LHCN-M2 (cell line): Measurements from ENCODE around the gene HHAT. TPM values are rescaled to one million over a fixed set of nuclear protein-coding genes. Genes with fewer than 3 reads are reported as not detected.

Experiments used
- DNase-seq: peaks from one replicate; pipeline ENCODE4 v3.0.0-alpha.2; 2012; ENCODE audit warnings: low read depth
- total RNA-seq: library from RNA; depleted of rRNA; stranded (reverse); fragments of >200 nt; gene quantifications from 2 replicates; pipeline ENCODE4 v1.2.3, GENCODE V29; 2014

Gene HHAT
- total RNA-seq, 1 experiment from 2014 or later = 24.6 TPM

DNA sequence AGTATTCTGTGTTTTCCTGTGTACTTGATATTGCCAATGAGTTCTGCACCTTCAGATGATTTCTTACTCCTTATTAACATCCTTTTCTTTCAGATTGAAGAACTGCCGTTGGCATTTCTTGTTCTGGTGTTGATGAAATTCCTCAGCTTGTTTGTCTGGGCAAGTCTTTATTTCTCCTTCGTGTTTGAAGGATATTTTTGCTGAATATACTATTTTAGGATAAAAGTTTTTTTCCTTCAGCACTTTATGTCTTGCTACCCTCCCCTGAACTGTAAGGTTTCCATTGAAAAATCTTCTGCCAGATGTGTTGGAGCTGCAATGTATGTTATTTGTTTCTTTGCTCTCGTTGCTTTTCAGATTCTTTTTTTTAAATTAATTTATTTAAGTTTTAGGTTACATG, 265.9 kb downstream of the HHAT start:
- DNase-seq = no peak

DNA sequence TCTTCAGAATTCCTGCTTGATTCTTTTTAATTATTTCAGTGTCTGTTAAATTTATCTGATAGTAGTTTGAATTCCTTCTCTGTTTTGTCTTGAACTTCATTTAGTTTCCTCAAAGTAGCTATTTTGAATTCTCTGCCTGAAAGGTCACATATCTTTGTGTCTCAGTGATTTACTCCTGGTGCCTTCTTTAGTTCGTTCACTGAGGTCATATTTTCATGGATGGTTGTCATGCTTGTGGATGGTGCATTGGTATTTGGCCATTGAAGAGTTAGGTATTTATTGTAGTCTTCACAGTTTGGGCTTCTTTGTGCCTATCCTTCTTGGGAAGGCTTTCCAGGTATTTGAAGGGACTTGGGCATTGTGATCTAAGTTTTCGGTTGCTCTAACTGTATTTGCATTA, 267.9 kb downstream of the HHAT start:
- DNase-seq = no peak

DNA sequence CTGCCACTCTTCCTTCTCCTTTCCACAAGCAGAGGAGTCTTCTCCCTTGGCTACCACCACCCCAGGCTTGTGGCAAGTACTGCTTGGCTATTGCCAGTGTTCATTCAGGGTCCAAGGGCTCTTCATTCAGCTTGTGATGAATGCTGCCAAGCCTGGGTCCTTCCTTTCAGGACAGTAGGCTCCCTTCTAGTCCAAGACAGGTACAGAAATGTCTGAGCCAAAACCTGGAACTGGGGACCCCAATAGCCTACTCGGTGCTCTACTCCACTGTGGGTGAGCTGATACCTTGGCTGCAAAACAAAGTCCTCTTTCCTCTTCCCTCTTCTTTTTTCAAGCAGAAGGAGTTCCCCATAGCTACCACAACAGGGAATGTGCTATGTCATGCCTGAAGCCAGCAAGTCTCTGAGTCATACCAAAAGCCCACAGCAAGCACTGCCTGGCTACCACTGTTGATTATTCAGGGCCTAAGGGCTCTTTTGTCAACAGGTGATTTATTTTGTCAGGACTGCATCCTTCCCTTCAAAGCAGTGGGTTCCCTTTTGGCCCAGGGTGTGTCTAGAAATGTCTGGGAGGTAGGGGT, 268.9 kb downstream of the HHAT start:
- peak; percentile 94 for DNase-seq

DNA sequence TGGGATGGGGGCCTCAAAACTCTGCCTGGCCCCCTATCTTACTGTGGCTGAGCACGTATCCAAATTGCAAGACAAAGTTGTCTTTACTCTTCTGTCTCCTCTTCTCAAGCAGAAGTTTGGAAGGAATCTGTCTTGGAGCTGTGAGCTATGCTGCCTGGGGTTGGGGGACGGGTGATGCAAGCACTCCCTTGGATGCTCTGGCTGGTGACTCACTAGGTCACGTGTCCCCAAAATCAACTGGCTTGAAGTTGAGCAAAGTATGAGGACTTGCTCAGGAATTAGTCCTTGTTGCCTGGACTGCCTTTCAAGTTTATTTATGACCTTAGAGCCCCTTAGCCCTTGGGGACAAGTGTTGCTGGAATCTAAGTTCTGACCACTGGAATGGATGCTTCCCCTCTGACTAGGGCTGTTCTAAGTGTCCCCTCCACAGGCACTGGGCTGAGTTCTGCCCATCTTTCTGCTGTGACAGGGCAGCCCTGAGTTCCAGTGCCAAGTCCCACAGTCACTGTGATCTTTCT, 269.5 kb downstream of the HHAT start:
- peak; percentile 96 for DNase-seq

GRCh38 chr1:210600421-210601159, 271.9 kb downstream of the HHAT start:
- peak; percentile 18 for DNase-seq

- no peak for DNase-seq
Observed at GRCh38 chr1:210603123-210603522, 274.4 kb downstream of the HHAT start.

- DNase-seq = no peak
Observed at GRCh38 chr1:210605099-210605498, 276.4 kb downstream of the HHAT start.

- peak; percentile 87 for DNase-seq
Observed at GRCh38 chr1:210607361-210607760, 278.7 kb downstream of the HHAT start.

DNA sequence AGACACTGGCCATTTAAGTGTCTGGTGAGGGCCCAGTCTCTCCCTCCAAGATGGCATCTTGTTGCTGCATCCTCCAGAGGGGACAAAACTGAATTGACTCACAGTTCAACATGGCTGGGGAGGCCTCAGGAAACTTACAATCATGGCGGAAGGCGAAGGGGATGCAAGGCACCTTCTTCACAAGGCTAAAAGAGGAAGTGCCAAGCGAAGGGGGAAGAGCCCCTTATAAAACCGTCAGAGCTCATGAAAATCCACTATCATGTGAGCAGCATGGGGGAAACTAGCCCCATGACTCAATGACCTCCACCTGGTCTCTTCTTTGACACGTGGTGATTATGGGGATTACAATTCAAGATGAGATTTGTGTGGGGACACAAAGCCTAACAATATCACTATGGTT, 280.1 kb downstream of the HHAT start:
- DNase-seq = no peak

DNA sequence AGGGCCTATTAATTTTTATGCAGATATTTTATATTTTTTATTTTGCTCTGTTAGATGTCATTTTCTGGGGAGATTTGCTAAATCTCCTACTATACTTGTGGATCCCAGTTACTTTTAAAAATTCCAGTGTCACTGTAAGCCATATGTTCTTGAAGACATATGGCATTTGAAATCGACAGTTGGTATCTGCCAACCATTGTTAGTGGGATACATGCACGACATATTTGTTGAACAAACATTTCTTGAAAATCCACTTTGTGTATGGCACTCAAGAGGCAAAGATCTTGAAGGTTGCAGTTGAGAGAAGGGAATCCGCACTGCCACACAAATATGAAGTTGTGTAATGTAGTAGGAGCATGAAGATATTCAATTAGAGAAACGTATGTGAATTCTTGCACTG, 287.7 kb downstream of the HHAT start:
- no peak for DNase-seq

DNA sequence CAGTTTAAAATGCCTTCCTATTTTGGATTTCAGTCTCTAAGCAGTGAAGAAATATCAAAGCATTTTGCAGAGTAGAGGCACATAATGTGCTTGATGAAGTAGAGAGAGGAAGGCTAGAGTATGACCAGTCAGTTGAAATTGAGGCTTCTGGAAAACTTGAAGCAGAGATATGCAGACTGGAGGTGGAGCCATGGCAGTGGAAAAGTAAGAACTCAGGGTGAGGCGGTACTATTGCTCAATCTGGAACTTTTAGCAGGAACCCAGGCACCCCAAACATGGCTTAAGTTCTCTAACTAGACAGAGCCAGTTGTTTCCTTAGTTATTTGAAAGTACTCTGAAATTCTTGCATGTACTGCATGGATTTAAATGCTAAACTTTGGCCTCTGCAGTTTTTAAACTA, 288.6 kb downstream of the HHAT start:
- DNase-seq = peak; percentile 22

DNA sequence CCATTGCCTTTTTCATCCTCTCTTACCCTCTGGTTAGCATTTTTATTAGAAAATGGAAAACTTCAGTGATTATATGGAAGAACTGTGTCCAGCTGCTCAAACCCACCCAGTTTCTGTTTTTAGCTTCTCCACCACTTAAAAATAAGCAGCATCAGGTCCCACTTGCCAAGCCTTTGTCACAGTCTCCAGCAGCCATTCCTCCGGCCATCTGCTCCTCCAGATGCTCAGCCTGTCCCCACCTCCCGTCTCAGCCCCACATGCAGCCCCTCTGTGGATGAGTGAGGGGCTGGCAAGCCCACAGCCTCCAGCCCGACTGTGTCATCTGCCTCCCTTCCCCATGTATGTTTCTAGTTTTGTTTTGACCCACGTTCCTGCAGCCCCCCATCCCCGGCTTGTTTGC, 289.7 kb downstream of the HHAT start:
- no peak for DNase-seq

DNA sequence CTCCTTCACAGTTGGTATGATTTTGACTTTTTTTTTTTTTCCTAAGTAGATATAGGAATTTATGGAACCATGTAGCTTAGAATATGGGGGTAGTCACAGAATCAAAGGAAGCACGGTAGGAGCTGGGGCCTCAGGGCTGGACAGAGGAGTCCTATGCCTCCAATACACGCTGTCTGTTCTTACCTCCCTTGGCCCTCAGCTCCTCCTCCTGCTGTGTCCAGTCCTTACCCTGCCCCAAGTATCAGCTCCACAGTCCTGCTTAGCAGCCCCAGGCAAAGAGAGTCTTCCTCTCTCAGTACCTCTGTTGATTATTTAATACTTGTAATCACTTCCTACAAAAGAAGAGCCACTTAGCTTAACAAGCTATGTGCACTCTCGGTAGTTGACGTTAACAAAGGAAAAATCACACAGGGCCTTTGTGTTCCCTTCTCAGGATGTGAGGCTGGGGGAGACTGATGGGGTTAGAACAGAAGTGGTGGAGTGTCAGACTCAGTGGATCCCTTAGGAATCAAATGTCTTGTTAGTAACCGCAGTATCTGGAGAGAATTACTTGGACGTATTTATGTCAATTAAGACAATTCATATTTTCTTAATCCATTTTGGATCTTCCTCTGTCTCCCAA, 292.3 kb downstream of the HHAT start:
- DNase-seq = no peak

GRCh38 chr1:210621712-210622111, 293.0 kb downstream of the HHAT start:
- DNase-seq = no peak

- DNase-seq = no peak
Observed at GRCh38 chr1:210624722-210625121, 296.0 kb downstream of the HHAT start.

GRCh38 chr1:210625715-210626114, 297.0 kb downstream of the HHAT start:
- DNase-seq = no peak

DNA sequence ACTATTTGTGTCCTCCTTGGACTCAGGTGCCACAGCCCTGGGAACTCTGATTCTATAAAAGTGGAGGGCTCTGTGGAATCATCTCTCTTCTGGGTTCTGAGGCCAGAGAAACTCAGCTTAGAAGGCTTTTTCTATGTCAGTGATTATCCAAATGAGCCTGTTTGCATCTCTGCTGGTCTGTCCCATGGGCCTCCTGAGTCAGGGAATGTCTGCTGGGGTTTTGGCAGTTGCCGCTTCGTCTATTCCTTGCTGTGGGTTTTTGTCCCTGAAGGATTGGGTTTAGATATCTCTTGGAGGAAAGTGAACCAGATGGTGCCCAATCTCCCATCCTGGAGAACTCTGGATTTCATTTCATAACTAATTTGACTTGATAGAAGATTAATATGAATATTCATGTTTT, 297.6 kb downstream of the HHAT start:
- DNase-seq = peak; percentile 29

DNA sequence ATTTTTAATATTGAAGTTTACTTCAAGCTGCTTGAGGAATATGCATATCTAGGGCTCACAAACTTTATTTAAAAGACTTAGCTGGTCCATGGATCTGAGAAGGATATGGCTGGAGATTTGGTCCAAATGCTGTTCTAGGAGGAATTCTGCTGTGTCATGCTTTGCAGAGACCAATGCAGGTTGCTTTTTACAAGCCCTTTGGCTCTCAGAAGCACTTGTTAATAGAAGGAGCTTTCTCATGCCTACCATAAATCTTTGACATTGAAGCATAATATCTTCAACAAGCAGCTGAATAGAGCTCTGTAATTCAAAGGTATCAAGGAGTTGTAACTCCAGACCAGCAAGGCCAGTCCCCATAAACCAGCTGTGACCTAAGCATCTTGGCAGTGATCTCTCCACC, 299.1 kb downstream of the HHAT start:
- DNase-seq = no peak

DNA sequence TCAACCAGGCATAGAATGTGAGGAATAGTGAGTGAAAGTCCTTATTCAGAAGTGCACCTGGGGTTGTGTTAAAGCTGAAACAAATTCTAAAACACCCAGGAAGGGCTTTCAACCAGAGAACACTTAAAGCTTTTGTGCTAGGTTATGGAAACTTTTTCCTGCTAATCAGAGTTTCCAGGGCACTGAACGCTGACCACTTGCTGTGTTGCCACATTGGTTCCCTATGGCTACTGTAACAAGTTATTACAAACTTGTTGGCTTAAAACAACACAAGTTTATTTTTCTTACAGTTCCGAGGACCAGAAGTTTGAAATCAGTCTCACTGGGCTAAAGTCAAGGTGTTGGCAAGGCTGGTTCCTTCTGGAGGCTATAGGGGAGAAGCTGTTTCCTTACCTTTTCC, 300.6 kb downstream of the HHAT start:
- DNase-seq = no peak

DNA sequence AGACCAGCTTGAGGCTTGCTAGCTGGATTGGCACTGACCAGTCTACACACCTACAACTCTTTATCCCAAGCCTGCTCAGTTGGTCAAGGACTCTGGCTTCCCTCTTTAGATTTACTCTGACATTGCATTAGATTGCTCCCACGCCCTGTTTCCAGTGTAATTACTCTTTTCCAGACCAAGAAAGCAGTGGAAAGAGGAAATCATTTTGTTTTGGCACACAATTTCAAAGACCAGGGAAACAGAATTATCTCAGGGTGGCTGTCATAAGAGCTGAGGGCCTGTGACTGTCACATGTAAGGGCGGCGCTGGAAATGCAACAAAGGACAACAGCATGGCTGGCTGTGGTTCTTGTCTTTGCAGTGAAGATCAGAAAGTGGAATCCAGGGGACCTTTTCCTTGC, 302.7 kb downstream of the HHAT start:
- no peak for DNase-seq

- DNase-seq = no peak
Observed at GRCh38 chr1:210633140-210633539, 304.4 kb downstream of the HHAT start.

DNA sequence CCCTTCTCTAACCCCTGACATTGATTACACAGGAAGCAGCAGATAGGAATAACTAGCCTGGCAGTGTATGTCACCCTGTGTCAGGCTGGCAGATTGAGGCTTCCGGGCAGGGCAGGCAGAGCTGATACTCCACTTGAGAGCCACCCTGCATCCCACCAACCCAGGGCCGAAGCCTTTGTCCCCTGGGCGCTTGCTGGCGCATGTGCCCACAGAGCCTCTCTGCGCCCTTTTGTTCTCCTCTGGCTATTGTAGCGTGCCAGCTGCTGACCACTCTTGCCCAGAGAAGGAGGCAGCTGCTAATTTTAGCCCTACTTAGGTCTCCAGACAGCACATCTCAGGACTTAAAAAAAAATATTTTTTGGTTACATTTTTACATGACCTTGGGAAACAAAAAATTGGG, 304.9 kb downstream of the HHAT start:
- peak; percentile 39 for DNase-seq

GRCh38 chr1:210635108-210635507, 306.4 kb downstream of the HHAT start:
- no peak for DNase-seq
